HEK293T (cell line): ENCODE measurements around the gene PMVK.
A peak's percentile ranks its signal among the peaks of the same experiment; 100 is the strongest.

Experiments used
- CTCF ChIA-PET: fragments of 350-600 bp; formaldehyde crosslinking; extraction: SDS; loops from one replicate; lab custom pipeline; 2021; ENCODE audit warnings: antibody characterized with exemption, inconsistent platforms; lab: Yijun Ruan, JAX
- POLR2A ChIA-PET: fragments of 350-600 bp; formaldehyde crosslinking; extraction: SDS; loops from one replicate; lab custom pipeline; 2020; ENCODE audit warnings: antibody characterized with exemption, inconsistent platforms; lab: Yijun Ruan, JAX
- DNase-seq: peaks from one replicate; pipeline ENCODE4 v3.0.0; 2012; ENCODE audit warnings: mixed read lengths; ENCODE audit errors: extremely low spot score
- ARNT ChIP-seq: fragments of 450-650 bp; IDR thresholded peaks from 2 replicates; pipeline ENCODE4 v1.6.1; 2017; ENCODE audit warnings: mild to moderate bottlenecking
- BHLHE40 ChIP-seq: fragments of 450-650 bp; IDR thresholded peaks from 2 replicates; pipeline ENCODE4 v1.6.1; 2016; ENCODE audit warnings: mild to moderate bottlenecking, moderate library complexity, borderline replicate concordance
- CTBP1 ChIP-seq: fragments of 450-650 bp; IDR thresholded peaks from 2 replicates; pipeline ENCODE4 v1.6.1; 2016; ENCODE audit warnings: borderline replicate concordance
- ELF4 ChIP-seq: fragments of 450-650 bp; IDR thresholded peaks from 2 replicates; pipeline ENCODE4 v1.6.1; 2017; ENCODE audit warnings: antibody characterized with exemption
- FOXA1 ChIP-seq: fragments of 450-650 bp; IDR thresholded peaks from 2 replicates; pipeline ENCODE4 v1.6.1; 2016; ENCODE audit warnings: mild to moderate bottlenecking
- FOXK2 ChIP-seq: fragments of 450-650 bp; IDR thresholded peaks from 2 replicates; pipeline ENCODE4 v1.6.1; 2016; ENCODE audit warnings: mild to moderate bottlenecking
- FOXM1 ChIP-seq: fragments of 450-650 bp; IDR thresholded peaks from 2 replicates; pipeline ENCODE4 v1.6.1; 2017; ENCODE audit warnings: mild to moderate bottlenecking, borderline replicate concordance
- HDGF ChIP-seq: fragments of 450-650 bp; IDR thresholded peaks from 2 replicates; pipeline ENCODE4 v1.6.1; 2017; ENCODE audit warnings: antibody characterized with exemption, borderline replicate concordance
- L3MBTL2 ChIP-seq: fragments of 450-650 bp; conservative IDR thresholded peaks from 2 replicates; pipeline ENCODE4 v1.6.1; 2016; ENCODE audit warnings: mild to moderate bottlenecking
- LEF1 ChIP-seq: fragments of 450-650 bp; IDR thresholded peaks from 2 replicates; pipeline ENCODE4 v1.6.1; 2017; ENCODE audit warnings: mild to moderate bottlenecking, borderline replicate concordance
- NFRKB ChIP-seq: fragments of 450-650 bp; IDR thresholded peaks from 2 replicates; pipeline ENCODE4 v1.6.1; 2016; ENCODE audit warnings: mild to moderate bottlenecking, moderate library complexity
- PKNOX1 ChIP-seq: fragments of 450-650 bp; IDR thresholded peaks from 2 replicates; pipeline ENCODE4 v1.6.1; 2016
- SP1 ChIP-seq: fragments of 450-650 bp; IDR thresholded peaks from 2 replicates; pipeline ENCODE4 v1.6.1; 2017
- SUZ12 ChIP-seq: fragments of 450-650 bp; IDR thresholded peaks from 2 replicates; pipeline ENCODE4 v1.6.1; 2016; ENCODE audit warnings: mild to moderate bottlenecking
- TARDBP ChIP-seq: fragments of 450-650 bp; IDR thresholded peaks from 2 replicates; pipeline ENCODE4 v1.6.1; 2016
- ZNF384 ChIP-seq: fragments of 450-650 bp; IDR thresholded peaks from 2 replicates; pipeline ENCODE4 v1.6.1; 2016

PMVK gene

GRCh38 chr1:154973344-154974101 lies 37.0 kb upstream of the PMVK start:
- DNase-seq, result peak; percentile 87
- CTCF ChIA-PET, result interaction anchor here (0.6 to 2.3 kb wide), 6 partner anchors 12 to 414 kb away, joined by 3 to 8 read pairs (median 4); partner anchors contain the start of gene PYGO2
- no peak for TF ChIP-seq FOXA1
- TF ChIP-seq NFRKB, result no peak
- no peak for TF ChIP-seq ARNT
- no peak for TF ChIP-seq BHLHE40
- TF ChIP-seq ZNF384, result no peak; the same call in 1 of the 2 replicates
- TF ChIP-seq CTBP1, result no peak
- TF ChIP-seq FOXM1, result no peak
- no peak for TF ChIP-seq SUZ12
- peak; percentile 63; the same call in 1 of the 2 replicates for TF ChIP-seq PKNOX1
- no peak for TF ChIP-seq FOXK2
- TF ChIP-seq LEF1, result no peak
- peak; percentile 9; the same call in 1 of the 2 replicates for TF ChIP-seq L3MBTL2
- POLR2A ChIA-PET, result interaction anchor here (0.6 to 6.6 kb wide), 17 partner anchors 10 to 299 kb away, joined by 3 to 59 read pairs (median 5); partner anchors contain the start of genes ADAM15, CLK2, FLAD1 and KCNN3

GRCh38 chr1:154972517-154973343 lies 36.2 kb upstream of the PMVK start:
- DNase-seq, result no peak
- ChIA-PET POLR2A (interaction anchor here (0.8 to 6.6 kb wide), 11 partner anchors 11 to 300 kb away, joined by 3 to 59 read pairs (median 6); partner anchors contain the start of genes CLK2, FLAD1, PBXIP1 and PMVK), CTCF (interaction anchor here (0.5 to 2.3 kb wide), 6 partner anchors 11 to 635 kb away, joined by 3 to 8 read pairs (median 4); partner anchors contain the start of genes LENEP and PYGO2)
- no peak for TF ChIP-seq SUZ12
- TF ChIP-seq ELF4, result no peak
- no peak for TF ChIP-seq CTBP1
- TF ChIP-seq FOXK2, result no peak
- TF ChIP-seq PKNOX1, result no peak
- no peak for TF ChIP-seq ZNF384
- no peak for TF ChIP-seq FOXA1
- TF ChIP-seq HDGF, result no peak
- no peak for TF ChIP-seq TARDBP
- TF ChIP-seq LEF1, result no peak
- no peak for TF ChIP-seq L3MBTL2
- no peak for TF ChIP-seq SP1
- TF ChIP-seq NFRKB, result no peak
- no peak for TF ChIP-seq BHLHE40
- TF ChIP-seq FOXM1, result no peak
- TF ChIP-seq ARNT, result no peak

- POLR2A ChIA-PET, result interaction anchor here (0.8 to 6.6 kb wide), 6 partner anchors 10 to 75 kb away, joined by 3 to 59 read pairs (median 8); partner anchors contain the start of genes FLAD1, LENEP, PMVK and PYGO2
- DNase-seq, result no peak
- TF ChIP-seq ELF4, result no peak
- no peak for TF ChIP-seq FOXA1
- TF ChIP-seq BHLHE40, result no peak
- no peak for TF ChIP-seq FOXM1
- TF ChIP-seq SP1, result no peak
- TF ChIP-seq TARDBP, result no peak
- TF ChIP-seq ARNT, result no peak
- CTCF ChIA-PET, result interaction anchor here (0.8 to 1.5 kb wide), 3 partner anchors 22 to 89 kb away, joined by 3 read pairs; partner anchors contain the start of gene LENEP
Observed at GRCh38 chr1:154972213-154972516, 35.6 kb upstream of the PMVK start.

- CTCF ChIA-PET, result interaction anchor here (0.8 to 2.2 kb wide), 6 partner anchors 9 to 114 kb away, joined by 3 to 8 read pairs (median 4); partner anchors contain the start of genes LENEP and PYGO2
- no peak for DNase-seq
- POLR2A ChIA-PET, result interaction anchor here (0.8 to 6.6 kb wide), 12 partner anchors 10 to 124 kb away, joined by 3 to 59 read pairs (median 7); partner anchors contain the start of genes FLAD1, LENEP, PBXIP1 and PMVK
- TF ChIP-seq TARDBP (no peak), LEF1 (no peak), BHLHE40 (no peak), FOXM1 (no peak), SP1 (no peak), L3MBTL2 (no peak), PKNOX1 (no peak), FOXA1 (no peak), ARNT (no peak), ZNF384 (no peak), SUZ12 (no peak), CTBP1 (no peak), HDGF (no peak), ELF4 (no peak), FOXK2 (no peak), NFRKB (no peak)
Observed at GRCh38 chr1:154971341-154971998, 35.0 kb upstream of the PMVK start.
